Measurements from ENCODE around the gene ESYT3. TPM values are rescaled to one million over a fixed set of nuclear protein-coding genes. Genes with fewer than 3 reads are reported as not detected.

ESYT3 gene
- total RNA-seq, 2 experiments from 2014 or later: not detected

DNA sequence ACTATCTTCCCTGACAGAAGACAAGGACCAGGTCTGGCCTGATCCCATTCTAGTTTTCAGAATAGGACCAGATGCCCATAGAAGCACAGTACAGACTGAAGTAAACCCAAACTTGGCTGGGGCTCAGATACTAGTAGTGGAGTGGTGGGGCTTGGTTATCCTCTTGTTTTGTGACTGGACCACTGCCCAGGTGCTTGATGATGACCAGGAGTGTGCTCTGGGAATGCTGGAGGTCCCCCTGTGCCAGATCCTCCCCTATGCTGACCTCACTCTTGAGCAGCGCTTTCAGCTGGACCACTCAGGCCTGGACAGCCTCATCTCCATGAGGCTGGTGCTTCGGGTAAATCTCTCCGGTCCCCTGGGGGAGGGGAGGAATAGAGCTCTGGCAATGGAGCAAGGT, 36.3 kb downstream of the ESYT3 start:
- H3K27ac ChIP-seq (ENCODE audit: low read depth, low read length, poor library complexity, severe bottlenecking): no peak overlapping the region
- no peaks in the 10 kb centered on the region for H3K36me3 ChIP-seq (ENCODE audit: insufficient read depth, low read length)
- H3K9me3 ChIP-seq (ENCODE audit: low read length): no peaks in the 10 kb centered on the region
- no TSS peak for BruUV-seq (replicated peaks)
- H4K20me1 ChIP-seq (ENCODE audit: insufficient read depth, low read length): no peaks in the 10 kb centered on the region
- no peak overlapping the region for H3K4me2 ChIP-seq (ENCODE audit: low read length)
- ChIA-PET CTCF (ENCODE audit: unreplicated experiment) (no interaction called here), POLR2A (interaction anchor here (1.6 kb wide), 1 partner anchor 180 kb away, joined by 3 read pairs; no protein-coding TSS in a partner anchor)
- no peak for DNase-seq (ENCODE audit: low spot score)
- no peak for TF ChIP-seq EZH2phosphoT487 (IDR thresholded peaks at IDR 0.05; ENCODE audit: borderline replicate concordance, low read depth, low read length)
- TF ChIP-seq, protein P1, sequence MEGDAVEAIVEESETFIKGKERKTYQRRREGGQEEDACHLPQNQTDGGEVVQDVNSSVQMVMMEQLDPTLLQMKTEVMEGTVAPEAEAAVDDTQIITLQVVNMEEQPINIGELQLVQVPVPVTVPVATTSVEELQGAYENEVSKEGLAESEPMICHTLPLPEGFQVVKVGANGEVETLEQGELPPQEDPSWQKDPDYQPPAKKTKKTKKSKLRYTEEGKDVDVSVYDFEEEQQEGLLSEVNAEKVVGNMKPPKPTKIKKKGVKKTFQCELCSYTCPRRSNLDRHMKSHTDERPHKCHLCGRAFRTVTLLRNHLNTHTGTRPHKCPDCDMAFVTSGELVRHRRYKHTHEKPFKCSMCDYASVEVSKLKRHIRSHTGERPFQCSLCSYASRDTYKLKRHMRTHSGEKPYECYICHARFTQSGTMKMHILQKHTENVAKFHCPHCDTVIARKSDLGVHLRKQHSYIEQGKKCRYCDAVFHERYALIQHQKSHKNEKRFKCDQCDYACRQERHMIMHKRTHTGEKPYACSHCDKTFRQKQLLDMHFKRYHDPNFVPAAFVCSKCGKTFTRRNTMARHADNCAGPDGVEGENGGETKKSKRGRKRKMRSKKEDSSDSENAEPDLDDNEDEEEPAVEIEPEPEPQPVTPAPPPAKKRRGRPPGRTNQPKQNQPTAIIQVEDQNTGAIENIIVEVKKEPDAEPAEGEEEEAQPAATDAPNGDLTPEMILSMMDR (conservative IDR thresholded peaks at IDR 0.05; ENCODE audit: low read length): no peak
- H2AFZ ChIP-seq (ENCODE audit: low read length): no peak overlapping the region
- intact Hi-C loops (cut with micrococcal nuclease; ENCODE audit: unreplicated experiment): no loop called here
- H3K4me3 ChIP-seq (ENCODE audit: low read depth, low read length, poor library complexity, severe bottlenecking): no peak overlapping the region
- H3K9me2 ChIP-seq (ENCODE audit: insufficient read depth, low read length): no peaks in the 10 kb centered on the region
- H3K4me1 ChIP-seq (ENCODE audit: insufficient read depth, low read length, poor library complexity, severe bottlenecking): no peaks in the 10 kb centered on the region
- H3K79me2 ChIP-seq (ENCODE audit: insufficient read depth, low read depth, low read length): no peaks in the 10 kb centered on the region

DNA sequence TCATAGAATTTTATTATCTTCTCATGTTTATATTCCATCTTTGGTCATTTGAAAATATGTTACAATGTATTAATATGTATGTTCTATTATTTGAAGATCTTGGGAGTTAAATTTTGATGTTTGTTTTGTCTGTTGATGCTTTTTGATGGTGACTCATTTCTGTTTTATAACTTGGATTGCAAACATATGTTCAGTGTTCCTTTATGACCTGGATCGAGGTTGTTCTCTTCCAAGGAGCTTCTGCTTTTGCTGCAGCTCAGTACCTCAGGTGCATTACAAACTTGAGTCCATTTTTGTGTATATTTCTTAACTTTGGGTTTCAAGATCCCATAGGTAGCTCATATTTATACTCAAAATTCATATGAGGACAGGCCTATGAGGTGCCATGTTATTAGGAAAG, 37.1 kb downstream of the ESYT3 start:
- H3K36me3 ChIP-seq (ENCODE audit: insufficient read depth, low read length): no peaks in the 10 kb centered on the region
- no peaks in the 10 kb centered on the region for H3K79me2 ChIP-seq (ENCODE audit: insufficient read depth, low read depth, low read length)
- no TSS peak for BruUV-seq (replicated peaks)
- H3K4me3 ChIP-seq (ENCODE audit: low read depth, low read length, poor library complexity, severe bottlenecking): no peak overlapping the region
- no peaks in the 10 kb centered on the region for H4K20me1 ChIP-seq (ENCODE audit: insufficient read depth, low read length)
- POLR2A ChIA-PET: interaction anchor here (1.6 kb wide), 1 partner anchor 179 kb away, joined by 3 read pairs; no protein-coding TSS in a partner anchor
- no peak overlapping the region for H3K4me2 ChIP-seq (ENCODE audit: low read length)
- no peak for DNase-seq (ENCODE audit: low spot score)
- H2AFZ ChIP-seq (ENCODE audit: low read length): no peak overlapping the region
- no peak overlapping the region for H3K27ac ChIP-seq (ENCODE audit: low read depth, low read length, poor library complexity, severe bottlenecking)
- intact Hi-C loops (cut with micrococcal nuclease; ENCODE audit: unreplicated experiment): no loop called here
- no peaks in the 10 kb centered on the region for H3K4me1 ChIP-seq (ENCODE audit: insufficient read depth, low read length, poor library complexity, severe bottlenecking)
- no peak for TF ChIP-seq EZH2phosphoT487 (IDR thresholded peaks at IDR 0.05; ENCODE audit: borderline replicate concordance, low read depth, low read length)
- TF ChIP-seq, protein P1 (conservative IDR thresholded peaks at IDR 0.05; ENCODE audit: low read length): no peak
- CTCF ChIA-PET (ENCODE audit: unreplicated experiment): no interaction called here
- H3K9me2 ChIP-seq (ENCODE audit: insufficient read depth, low read length): no peaks in the 10 kb centered on the region
- no peaks in the 10 kb centered on the region for H3K9me3 ChIP-seq (ENCODE audit: low read length)

DNA sequence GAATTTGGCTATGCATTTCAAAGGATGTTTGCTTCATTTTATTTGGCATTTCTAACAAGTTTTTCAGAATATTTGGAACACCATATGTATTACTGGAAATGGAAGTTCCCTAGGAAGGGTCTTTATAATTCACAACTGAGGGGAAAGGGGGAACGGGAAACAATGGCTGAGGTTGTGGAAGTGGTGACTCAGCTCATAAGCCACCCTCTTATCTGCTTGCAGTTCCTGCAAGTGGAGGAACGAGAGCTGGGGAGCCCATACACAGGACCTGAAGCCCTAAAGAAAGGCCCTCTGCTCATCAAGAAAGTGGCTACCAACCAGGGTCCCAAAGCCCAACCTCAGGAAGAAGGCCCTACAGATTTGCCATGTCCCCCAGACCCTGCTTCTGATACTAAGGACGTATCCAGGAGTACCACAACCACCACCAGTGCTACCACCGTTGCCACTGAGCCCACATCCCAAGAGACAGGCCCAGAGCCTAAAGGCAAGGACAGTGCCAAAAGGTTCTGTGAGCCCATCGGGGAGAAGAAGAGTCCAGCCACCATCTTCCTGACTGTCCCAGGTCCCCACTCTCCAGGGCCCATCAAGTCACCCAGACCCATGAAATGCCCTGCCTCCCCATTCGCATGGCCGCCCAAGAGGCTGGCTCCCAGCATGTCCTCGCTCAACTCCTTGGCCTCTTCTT, 37.9 kb downstream of the ESYT3 start:
- Histone ChIP-seq H3K79me2 (ENCODE audit: insufficient read depth, low read depth, low read length) (no peaks in the 10 kb centered on the region), H3K27ac (ENCODE audit: low read depth, low read length, poor library complexity, severe bottlenecking) (no peak overlapping the region), H3K9me3 (ENCODE audit: low read length) (no peaks in the 10 kb centered on the region), H4K20me1 (ENCODE audit: insufficient read depth, low read length) (no peaks in the 10 kb centered on the region), H3K9me2 (ENCODE audit: insufficient read depth, low read length) (no peaks in the 10 kb centered on the region), H3K4me2 (ENCODE audit: low read length) (no peak overlapping the region), H2AFZ (ENCODE audit: low read length) (no peak overlapping the region), H3K36me3 (ENCODE audit: insufficient read depth, low read length) (no peaks in the 10 kb centered on the region), H3K4me3 (ENCODE audit: low read depth, low read length, poor library complexity, severe bottlenecking) (no peak overlapping the region), H3K4me1 (ENCODE audit: insufficient read depth, low read length, poor library complexity, severe bottlenecking) (no peaks in the 10 kb centered on the region)
- intact Hi-C loops (cut with micrococcal nuclease; ENCODE audit: unreplicated experiment): no loop called here
- no TSS peak for BruUV-seq (replicated peaks)
- DNase-seq (ENCODE audit: low spot score): no peak
- TF ChIP-seq EZH2phosphoT487 (IDR thresholded peaks at IDR 0.05; ENCODE audit: borderline replicate concordance, low read depth, low read length): no peak
- TF ChIP-seq, protein P1 (conservative IDR thresholded peaks at IDR 0.05; ENCODE audit: low read length): no peak
- ChIA-PET POLR2A (interaction anchor here (1.6 kb wide), 1 partner anchor 178 kb away, joined by 3 read pairs; no protein-coding TSS in a partner anchor), CTCF (ENCODE audit: unreplicated experiment) (no interaction called here)

All from OCI-LY7 (cell line).